Fibroblast of mammary gland (primary cell): ENCODE data around the gene ZIM2.

Experiments
- DNase-seq: peaks from one replicate; pipeline ENCODE4 v3.0.0-alpha.2; 2010; ENCODE audit warnings: low read depth
- H3K4me3 ChIP-seq: 2 replicates; pipeline ENCODE4 v1.5.1; 2011; ENCODE audit warnings: low read depth, mild to moderate bottlenecking, low read length, moderate library complexity; ENCODE audit not compliant: control insufficient read depth
- TF ChIP-seq, protein P1 (sequence below): conservative IDR thresholded peaks from 2 replicates; pipeline ENCODE4 v1.5.1; 2011; ENCODE audit warnings: low read depth, low read length, inconsistent platforms; ENCODE audit not compliant: control insufficient read depth, insufficient read depth

The ZIM2 gene

DNA sequence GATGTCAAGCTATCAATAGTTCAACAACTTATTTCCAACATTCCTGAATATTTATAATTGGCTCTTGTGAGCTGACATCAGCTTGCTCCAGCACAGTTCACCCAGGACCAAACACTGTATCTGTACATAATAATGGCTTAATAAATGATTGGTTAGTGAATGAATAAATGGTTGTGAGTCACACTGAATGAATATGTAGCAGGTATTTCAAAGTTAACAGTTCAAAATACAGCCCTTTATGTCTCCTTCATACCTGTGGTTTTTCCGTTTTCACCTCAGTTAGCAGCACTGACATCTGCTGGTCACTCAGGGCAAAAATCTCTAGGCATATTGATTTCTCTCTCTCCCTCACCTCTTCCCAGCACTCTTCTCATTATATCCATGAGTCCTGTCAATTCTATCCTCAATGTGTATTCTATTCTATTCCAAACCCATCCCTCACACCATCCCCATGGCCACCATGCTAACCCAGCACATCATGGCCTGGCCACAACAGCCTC lies 76.3 kb downstream of the ZIM2 start:
- DNase-seq = no peak
- TF ChIP-seq, protein P1, sequence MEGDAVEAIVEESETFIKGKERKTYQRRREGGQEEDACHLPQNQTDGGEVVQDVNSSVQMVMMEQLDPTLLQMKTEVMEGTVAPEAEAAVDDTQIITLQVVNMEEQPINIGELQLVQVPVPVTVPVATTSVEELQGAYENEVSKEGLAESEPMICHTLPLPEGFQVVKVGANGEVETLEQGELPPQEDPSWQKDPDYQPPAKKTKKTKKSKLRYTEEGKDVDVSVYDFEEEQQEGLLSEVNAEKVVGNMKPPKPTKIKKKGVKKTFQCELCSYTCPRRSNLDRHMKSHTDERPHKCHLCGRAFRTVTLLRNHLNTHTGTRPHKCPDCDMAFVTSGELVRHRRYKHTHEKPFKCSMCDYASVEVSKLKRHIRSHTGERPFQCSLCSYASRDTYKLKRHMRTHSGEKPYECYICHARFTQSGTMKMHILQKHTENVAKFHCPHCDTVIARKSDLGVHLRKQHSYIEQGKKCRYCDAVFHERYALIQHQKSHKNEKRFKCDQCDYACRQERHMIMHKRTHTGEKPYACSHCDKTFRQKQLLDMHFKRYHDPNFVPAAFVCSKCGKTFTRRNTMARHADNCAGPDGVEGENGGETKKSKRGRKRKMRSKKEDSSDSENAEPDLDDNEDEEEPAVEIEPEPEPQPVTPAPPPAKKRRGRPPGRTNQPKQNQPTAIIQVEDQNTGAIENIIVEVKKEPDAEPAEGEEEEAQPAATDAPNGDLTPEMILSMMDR = no peak
- no peak overlapping the region for H3K4me3 ChIP-seq

DNA sequence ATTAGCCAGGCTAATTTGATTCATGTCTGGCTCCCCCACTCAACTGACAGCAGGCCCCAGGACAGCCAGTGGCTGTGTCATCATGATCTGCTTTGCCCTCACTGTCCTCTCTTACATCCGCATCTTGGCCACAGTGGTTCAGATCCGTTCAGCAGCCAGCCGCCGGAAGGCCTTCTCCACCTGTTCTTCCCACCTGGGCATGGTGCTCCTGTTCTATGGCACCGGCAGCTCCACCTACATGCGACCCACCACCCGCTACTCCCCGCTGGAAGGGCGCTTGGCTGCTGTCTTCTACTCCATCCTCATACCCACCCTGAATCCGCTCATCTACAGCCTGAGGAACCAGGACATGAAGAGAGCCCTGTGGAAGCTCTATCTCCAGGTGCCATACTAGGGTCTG lies 79.7 kb downstream of the ZIM2 start:
- TF ChIP-seq, protein P1 = no peak
- no peak overlapping the region for H3K4me3 ChIP-seq
- DNase-seq = no peak

DNA sequence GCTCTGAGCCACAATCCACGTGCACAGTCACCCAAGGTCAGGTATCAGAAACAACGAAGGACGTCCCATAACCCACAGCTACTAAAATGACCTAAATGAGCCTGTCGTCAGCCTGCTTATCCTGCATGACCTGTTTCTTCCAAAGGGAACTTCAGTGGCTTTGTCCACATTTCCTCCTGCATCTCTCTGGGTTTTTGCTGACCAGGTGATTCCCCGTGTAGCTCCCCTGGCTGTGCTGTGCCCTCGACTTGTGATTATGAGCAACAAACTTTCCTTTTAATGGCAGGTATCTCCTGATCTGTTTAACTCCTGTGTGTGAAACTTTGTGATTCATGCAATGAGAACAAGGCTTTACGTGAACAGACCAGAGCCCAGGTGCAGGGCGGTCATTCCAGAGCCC lies 81.0 kb downstream of the ZIM2 start:
- TF ChIP-seq, protein P1 = no peak
- DNase-seq = no peak

DNA sequence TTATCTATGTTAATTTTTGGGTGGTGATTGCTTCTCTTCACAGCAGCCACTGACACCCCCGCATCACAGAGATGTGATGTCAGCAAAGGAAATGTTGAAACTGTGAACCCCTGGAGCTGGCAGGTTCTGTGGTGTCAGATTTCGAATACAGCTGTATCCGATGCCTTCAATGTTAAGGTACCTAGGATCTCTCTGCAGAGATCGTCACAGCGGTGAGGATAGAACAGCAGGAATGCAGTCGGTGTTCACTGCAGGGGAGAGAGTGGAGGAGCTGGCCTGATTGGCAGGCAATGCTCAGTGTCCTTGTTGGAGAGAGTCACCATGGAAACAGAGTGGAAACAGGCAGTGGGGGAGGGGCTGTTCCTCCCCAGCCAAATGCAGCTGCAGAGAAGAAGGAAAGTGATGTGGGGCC lies 89.4 kb downstream of the ZIM2 start:
- DNase-seq = no peak
- H3K4me3 ChIP-seq = no peak overlapping the region
- TF ChIP-seq, protein P1 = no peak

More for the DNA sequence above, 81.0 kb downstream of the ZIM2 start:
- no peak overlapping the region for H3K4me3 ChIP-seq

DNA sequence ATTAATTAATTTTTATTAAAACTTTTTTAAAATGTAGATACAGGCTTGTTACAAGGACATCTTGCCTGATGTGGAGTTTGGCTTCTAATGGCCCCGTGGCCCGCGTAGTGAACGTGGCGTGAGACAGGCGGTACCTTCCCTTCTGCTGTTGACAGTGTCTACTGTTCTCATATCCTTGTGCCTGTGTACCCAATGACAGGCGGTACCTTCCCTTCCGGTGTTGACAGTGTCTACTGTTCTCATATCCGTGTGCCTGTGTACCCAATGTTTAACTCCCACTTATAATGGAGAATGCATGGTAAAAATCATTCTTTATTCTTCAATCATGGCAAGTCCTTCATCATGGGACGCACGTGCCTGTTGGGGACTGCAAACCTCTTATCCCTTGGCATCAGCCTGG lies 89.9 kb downstream of the ZIM2 start:
- H3K4me3 ChIP-seq = no peak overlapping the region
- TF ChIP-seq, protein P1 = no peak
- DNase-seq = no peak

DNA sequence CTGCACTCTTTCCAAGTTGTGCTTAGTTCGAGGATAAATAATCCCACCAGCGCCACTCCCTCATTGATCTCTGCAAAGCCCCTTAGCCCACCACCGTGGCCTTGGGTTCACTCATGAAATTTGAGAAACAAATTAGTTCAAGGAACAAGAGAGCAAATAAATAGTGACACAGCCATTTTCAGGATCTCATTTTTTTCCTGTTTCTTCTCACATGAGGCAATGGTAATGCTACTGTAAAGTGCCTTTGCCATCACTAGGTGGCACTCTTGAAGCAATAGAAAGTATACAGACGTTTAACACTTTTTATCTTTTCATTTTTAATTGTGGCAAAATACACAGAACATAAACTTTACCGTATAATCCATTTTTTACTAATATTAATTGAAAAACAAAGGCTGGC lies 92.1 kb downstream of the ZIM2 start:
- TF ChIP-seq, protein P1 = peak; percentile 45
- peak; percentile 26 for DNase-seq

DNA sequence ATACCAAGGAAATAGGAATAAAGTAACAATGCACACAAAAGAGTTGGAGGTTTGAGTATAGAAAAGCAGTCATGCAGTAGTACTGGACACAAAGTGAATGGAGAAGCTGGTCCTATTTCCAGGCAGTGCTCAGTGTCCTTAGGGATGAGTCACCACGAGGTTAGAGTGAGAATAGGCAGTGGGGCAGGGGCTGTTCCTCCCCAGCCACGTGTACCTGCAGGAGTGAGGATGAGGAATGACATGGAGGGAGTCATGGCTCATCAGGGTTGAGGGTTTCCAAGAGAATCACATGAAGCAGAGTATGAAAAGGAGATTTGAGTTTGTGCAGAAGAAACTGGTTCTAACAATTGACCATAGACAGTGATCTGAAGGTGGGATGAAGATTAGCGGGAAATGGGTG lies 94.2 kb downstream of the ZIM2 start:
- DNase-seq = no peak
- no peak overlapping the region for H3K4me3 ChIP-seq
- TF ChIP-seq, protein P1 = no peak

More for the DNA sequence above, 92.1 kb downstream of the ZIM2 start:
- no peak overlapping the region for H3K4me3 ChIP-seq
